Ascending aorta (tissue), 2 donors: ENCODE results near the gene DLST. TPM values are rescaled to one million over a fixed set of nuclear protein-coding genes. Genes with fewer than 3 reads are reported as not detected.
A peak's percentile ranks its signal among the peaks of the same experiment; 100 is the strongest.

Experiments
- DNase-seq, 2 donors: peaks; one replicate each; pipeline ENCODE4 v3.0.0-alpha.2; 2019; ENCODE audit warnings: low spot score in 2 of 2
- H3K27ac ChIP-seq, 2 donors: fragments of 200-600 bp; sonication (generic); one replicate each; pipeline ENCODE4 v1.5.1; 2016 to 2017; ENCODE audit warnings: mild to moderate bottlenecking in 1 of 2
- H3K27me3 ChIP-seq: fragments of 200-600 bp; sonication (generic); one replicate; pipeline ENCODE4 v1.5.1; 2017
- H3K36me3 ChIP-seq, 2 donors: fragments of 200-600 bp; sonication (generic); one replicate each; pipeline ENCODE4 v1.5.1; 2016
- H3K4me1 ChIP-seq, 2 donors: fragments of 200-600 bp; sonication (generic); one replicate each; pipeline ENCODE4 v1.5.1; 2016 to 2017; ENCODE audit warnings: mild to moderate bottlenecking in 1 of 2
- H3K4me3 ChIP-seq, 2 donors: fragments of 200-600 bp; sonication (generic); one replicate each; pipeline ENCODE4 v1.5.1; 2016 to 2017; ENCODE audit warnings: mild to moderate bottlenecking in 1 of 2
- H3K9me3 ChIP-seq, 2 donors: fragments of 200-600 bp; sonication (generic); one replicate each; pipeline ENCODE4 v1.5.1; 2016
- intact Hi-C: fragments of 100-400 bp; cut with DNase I; formaldehyde crosslinking; loops from one replicate; pipeline ENCODE4 v1.15.1; 2023
- total RNA-seq: library from RNA; depleted of rRNA; stranded (reverse); fragments of >200 nt; gene quantifications from one replicate; pipeline ENCODE4 v1.1.0, GENCODE V29; 2016
- TF ChIP-seq, protein P1 (sequence below), 3 experiments: fragments of 200-600 bp in 2 of 3; fragments of 450-650 bp in 1 of 3; sonication (generic) in 2 of 3; IDR thresholded peaks; one replicate each; pipeline ENCODE4 v1.5.1; 2016 to 2019; ENCODE audit warnings: antibody characterized with exemption in 3 of 3, mild to moderate bottlenecking in 1 of 3, moderate library complexity in 1 of 3

Gene DLST
- total RNA-seq, 1 donor from 2014 or later = 59.7 TPM

DNA sequence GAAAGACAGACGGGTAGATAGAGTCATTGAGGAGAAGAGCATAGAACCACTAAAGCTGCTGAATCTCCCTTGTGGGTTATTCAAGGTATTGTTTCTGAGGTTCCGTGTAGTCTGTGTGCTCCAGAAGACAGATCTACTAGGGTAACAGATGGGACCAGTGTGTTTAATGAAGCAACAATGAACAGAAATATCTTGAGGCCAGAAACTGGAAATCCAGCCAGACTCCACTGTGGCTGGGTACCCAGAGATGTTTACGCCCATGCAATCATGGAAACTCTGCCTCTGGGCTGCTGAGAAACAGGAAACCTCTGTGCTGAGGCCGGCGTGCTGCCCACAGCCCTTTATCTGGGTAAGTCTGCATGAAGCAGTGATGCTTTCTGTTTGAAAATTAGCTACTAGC lies 14.0 kb upstream of the DLST start:
- DNase-seq = peak in 1 of 2 donors; percentile 72
- H3K9me3 ChIP-seq = no peaks in the 10 kb centered on the region
- peak overlapping the region; percentile 38 to 69 for H3K27ac ChIP-seq

DNA sequence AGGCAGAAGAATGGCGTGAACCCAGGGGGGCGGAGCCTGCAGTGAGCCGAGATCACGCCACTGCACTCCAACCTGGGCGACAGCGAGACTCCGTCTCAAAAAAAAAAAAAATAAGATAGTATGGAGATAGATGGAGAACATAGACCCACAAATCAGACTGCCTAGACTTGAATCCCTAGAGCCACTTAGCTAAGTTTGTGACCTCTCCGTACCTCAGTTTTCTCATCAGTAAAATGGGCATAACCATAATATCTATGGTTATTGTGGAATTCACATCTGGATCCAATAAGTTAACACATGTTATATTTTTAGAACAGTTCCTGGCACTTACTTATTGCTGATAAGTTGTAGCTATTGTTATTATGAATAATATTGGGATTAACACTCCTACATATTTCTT lies 13.0 kb upstream of the DLST start:
- TF ChIP-seq, protein P1, sequence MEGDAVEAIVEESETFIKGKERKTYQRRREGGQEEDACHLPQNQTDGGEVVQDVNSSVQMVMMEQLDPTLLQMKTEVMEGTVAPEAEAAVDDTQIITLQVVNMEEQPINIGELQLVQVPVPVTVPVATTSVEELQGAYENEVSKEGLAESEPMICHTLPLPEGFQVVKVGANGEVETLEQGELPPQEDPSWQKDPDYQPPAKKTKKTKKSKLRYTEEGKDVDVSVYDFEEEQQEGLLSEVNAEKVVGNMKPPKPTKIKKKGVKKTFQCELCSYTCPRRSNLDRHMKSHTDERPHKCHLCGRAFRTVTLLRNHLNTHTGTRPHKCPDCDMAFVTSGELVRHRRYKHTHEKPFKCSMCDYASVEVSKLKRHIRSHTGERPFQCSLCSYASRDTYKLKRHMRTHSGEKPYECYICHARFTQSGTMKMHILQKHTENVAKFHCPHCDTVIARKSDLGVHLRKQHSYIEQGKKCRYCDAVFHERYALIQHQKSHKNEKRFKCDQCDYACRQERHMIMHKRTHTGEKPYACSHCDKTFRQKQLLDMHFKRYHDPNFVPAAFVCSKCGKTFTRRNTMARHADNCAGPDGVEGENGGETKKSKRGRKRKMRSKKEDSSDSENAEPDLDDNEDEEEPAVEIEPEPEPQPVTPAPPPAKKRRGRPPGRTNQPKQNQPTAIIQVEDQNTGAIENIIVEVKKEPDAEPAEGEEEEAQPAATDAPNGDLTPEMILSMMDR (IDR thresholded peaks at IDR 0.05) = no peak
- DNase-seq = no peak
- Histone ChIP-seq H3K9me3 (no peaks in the 10 kb centered on the region), H3K36me3 (no peaks in the 10 kb centered on the region), H3K4me1 (peaks cover 0 to 3% of the 10 kb centered on the region in 2 donors), H3K27ac (peak overlapping the region in 1 of 2 donors; percentile 37), H3K4me3 (no peak overlapping the region), H3K27me3 (no peaks in the 10 kb centered on the region)
- intact Hi-C loops = no loop called here

More for the DNA sequence above, 14.0 kb upstream of the DLST start:
- Histone ChIP-seq H3K4me1 (peaks cover 0 to 3% of the 10 kb centered on the region in 2 donors), H3K36me3 (no peaks in the 10 kb centered on the region), H3K4me3 (no peak overlapping the region), H3K27me3 (no peaks in the 10 kb centered on the region)
- TF ChIP-seq, protein P1 (IDR thresholded peaks at IDR 0.05) = no peak
- intact Hi-C loops = no loop called here

DNA sequence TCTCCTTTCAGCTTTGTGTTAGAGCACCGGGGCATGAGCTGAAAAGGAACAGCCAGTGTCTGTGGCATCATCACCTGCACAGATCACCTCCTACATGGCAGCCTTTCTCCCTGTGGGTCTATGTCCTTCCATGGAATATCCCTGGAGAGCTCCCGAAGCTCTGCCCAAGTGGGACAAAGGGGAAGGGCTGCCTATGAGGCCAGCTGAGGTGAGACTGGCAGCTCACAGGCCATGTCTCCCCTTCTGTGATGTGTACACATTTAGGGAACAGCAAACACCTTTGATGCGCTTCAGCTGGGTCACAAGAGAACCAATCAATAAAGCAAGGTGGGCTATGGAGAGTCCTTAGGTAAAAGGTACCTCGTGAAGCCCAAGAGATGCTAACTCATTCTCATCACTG lies 9.9 kb upstream of the DLST start:
- no peak overlapping the region for H3K4me3 ChIP-seq
- peak in 1 of 2 donors; percentile 42 for DNase-seq
- TF ChIP-seq, protein P1 (IDR thresholded peaks at IDR 0.05) = no peak
- H3K27ac ChIP-seq = no peak overlapping the region
- intact Hi-C loops = no loop called here
- peaks cover 0 to 3% of the 10 kb centered on the region in 2 donors for H3K4me1 ChIP-seq
- H3K27me3 ChIP-seq = no peaks in the 10 kb centered on the region
- H3K36me3 ChIP-seq = no peaks in the 10 kb centered on the region
- no peaks in the 10 kb centered on the region for H3K9me3 ChIP-seq

DNA sequence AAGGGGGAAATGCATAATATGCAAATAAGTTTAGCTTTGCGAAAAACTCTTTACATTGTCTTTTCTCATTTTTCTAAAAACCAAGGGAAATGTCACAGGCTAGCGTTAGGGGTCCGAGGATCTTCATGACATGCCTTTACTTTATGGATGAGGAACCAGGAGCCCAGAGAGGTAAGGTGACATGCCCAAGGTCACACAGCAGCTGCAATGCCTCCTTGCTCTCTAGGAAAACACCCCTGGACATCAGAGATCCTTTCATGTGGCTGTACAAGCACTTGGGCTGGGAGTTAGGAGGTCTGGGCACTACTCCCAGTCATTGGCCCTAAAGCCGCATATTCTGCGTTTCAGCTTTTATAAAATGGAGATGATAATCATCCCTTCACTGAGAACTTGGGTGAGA lies 6.5 kb upstream of the DLST start:
- Histone ChIP-seq H3K27me3 (no peaks in the 10 kb centered on the region), H3K36me3 (no peaks in the 10 kb centered on the region), H3K4me1 (no peaks in the 10 kb centered on the region), H3K9me3 (no peaks in the 10 kb centered on the region), H3K4me3 (no peak overlapping the region), H3K27ac (no peak overlapping the region)
- DNase-seq = no peak
- intact Hi-C loops = no loop called here
- TF ChIP-seq, protein P1 (IDR thresholded peaks at IDR 0.05) = no peak

DNA sequence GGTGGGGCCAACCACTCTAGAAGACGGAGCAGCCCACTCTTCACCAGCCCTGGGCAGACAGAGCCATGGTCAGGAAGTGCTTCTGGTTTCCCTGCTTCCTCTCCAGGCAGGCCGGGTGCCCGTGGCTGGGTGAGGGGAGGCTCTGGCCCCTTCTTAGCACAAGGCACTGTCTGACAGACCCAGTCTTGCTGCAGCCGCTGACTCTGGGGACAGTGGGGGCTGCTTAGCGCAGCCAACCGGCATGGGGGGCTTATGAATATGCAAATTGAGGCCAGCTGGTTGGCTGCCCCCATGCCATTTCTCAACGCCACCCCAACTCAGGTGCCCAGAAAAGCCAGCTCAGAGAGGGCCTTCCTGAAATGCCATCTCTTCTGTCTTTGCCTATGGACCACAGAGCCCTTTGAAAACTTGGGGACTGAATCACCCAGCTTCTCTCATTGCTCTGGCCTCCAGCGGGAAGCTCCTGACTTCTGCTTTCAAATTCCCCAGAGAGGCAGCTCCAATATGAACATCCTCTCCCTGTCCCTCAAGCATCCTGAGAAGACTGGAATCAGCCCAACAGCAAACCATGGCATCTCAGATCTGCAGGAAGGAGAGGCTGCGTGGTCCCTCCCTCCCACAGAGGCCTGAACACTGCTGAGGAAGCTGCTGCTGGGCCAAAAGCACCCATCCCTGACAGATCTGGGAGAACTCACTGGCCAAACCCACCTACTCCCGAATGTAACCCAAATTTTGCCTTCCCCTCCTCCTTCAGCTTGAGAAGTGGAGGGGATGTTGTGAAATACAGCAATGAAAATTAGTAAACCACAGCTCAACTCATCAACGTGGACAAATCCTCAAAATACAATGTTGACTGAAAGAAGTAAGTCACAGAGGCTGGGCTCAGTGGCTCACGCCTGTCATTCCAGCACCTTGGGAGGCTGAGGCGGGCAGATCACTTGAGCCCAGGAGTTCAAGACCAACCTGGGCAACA lies 5.5 kb upstream of the DLST start, which contains the start of gene PROX2:
TSS of gene PROX2 (minus strand) at position 205 of the 973 bp plus-strand sequence. CDS start 12,311 bp downstream, outside the sequence.
- Histone ChIP-seq H3K9me3 (no peaks in the 10 kb centered on the region), H3K27ac (no peak within 1 kb of the TSS), H3K4me3 (no peak within 1 kb of the TSS), H3K27me3 (no peaks in the 10 kb centered on the region), H3K4me1 (peaks cover 0 to 5% of the 10 kb centered on the region in 2 donors), H3K36me3 (no peaks in the 10 kb centered on the region)
- intact Hi-C loops = no loop called here
- TF ChIP-seq, protein P1 (IDR thresholded peaks at IDR 0.05) = no peak
- no peak for DNase-seq
